HG02870 (cell line): ENCODE results near the gene BCAR3.

Source experiments
- ATAC-seq: cut with Tn5 transposase; IDR thresholded peaks from one replicate; pipeline ENCODE4 v1.9.1; 2021; ENCODE audit warnings: mild to moderate bottlenecking, moderate library complexity; ENCODE audit not compliant: unreplicated experiment

Gene BCAR3

DNA sequence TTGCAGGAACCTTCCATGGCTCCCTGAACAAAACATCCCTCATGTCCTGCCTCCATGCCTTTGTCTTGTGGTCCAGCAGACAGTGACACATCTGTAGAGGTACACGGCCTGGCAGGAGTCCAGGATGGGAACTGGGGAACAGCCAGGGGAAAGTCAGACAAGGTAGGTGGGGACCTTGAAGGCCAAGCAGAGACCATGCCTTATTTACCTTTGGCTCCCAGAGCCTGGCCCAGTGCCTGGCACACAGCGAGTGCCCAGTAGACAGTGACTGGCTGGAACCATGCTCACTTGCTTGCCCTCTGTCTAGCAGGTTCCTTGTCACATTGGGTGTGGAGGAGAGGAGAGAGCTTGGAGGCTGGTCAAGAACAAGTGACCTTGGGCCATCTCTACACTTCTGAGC, 81.0 kb downstream of the BCAR3 start:
- ATAC-seq: no peak

DNA sequence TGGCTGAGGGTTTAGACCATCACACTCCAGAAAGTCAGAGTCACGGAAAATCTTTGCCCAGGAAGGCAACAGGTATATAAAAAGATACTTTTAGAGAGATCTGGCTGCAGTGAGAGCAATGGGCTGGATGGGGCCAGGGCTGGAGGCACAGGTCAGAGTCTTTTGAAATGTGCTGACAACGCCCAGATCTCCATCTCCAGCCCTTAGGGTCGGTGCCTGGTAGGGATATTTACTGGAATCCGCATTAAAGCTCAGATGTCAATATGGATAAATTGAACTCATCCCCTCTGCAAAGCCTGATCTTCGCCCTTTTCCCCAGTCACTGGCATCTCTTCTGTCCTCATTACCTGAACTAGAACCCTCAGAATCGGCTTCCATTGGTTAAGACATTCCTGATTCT, 82.2 kb downstream of the BCAR3 start:
- no peak for ATAC-seq

DNA sequence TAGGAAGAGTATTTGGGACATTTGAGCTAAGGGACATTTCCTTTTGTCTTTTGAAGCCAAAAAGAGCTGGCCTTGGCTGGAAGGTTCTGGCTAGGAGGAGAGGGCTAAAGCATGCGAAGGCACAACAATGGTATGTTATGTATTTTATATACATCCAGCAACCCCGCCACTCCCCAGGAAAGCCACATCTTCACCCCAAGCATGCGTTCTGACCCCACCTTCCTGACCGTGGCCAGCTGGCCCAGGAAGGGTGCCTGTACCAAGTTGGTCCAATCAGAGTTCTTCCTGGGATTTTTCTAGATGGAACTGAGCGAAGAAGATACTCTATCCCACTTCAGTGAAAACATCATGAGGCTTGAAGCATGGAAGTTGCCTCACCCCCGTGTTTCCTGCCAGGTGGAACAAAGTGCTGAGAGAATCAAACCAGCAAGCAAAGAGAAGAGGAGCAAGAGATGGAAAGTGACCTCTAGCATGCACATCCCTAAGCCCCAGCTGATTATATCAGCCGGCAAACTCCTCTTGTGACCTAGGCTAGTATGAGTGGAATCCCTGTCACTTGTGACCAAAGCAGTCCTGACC, 82.7 kb downstream of the BCAR3 start:
- ATAC-seq: no peak

DNA sequence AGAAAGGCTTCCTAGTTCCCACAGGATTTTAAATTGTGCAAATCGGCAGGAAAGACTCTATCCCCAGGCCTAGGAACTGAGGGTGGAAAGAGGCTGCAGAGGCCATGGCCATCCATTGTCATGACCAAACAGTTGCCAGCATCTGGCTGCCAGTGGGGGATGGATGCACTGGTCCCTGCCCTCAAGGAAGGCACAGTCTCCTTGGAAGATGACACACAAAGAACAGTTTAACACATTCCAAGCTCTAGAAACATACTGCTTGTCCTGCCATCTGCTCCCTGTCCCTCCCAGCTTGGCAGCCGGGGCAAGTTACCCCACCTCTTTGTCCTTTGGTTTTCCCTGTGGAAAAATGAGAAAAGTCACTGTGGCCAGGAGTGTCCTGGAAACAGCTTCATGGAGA, 83.2 kb downstream of the BCAR3 start:
- no peak for ATAC-seq

- no peak for ATAC-seq
Measured at GRCh38 chr1:93597709-93598108, 83.9 kb downstream of the BCAR3 start.

DNA sequence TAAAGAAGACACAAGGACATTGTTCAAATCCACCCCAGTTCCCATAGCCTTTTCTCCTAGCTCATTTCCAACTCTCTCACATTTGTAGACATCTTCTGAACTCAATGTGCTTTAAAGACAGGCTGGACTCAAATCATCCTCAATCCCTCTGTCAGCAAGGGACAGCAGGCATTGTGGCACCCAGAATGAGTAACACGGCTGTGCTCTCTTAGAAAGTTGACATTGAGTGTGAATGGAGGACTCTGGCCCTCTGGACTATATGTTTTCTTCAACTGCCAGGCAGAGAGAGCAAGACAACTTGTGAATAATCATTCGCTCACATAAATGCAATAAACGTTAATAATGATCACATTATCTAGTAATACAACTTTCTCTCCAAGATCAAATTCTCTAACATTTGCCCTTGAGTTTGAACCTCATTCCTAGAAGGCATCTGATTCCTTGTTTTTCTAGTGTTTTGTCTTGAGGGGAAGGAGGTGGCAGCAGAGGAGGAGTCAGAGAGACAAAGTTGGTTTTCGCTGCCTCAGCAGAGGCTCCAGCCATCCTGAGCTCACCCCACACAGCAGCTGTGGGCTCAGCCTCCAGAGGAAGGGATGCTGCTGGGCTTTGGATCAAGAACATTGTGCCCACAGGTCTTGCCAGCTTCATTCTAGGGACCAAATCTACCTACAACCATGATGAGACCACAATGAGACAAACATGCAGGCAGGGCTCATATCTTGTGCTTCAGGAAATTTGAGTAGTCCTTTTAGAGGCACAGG, 85.1 kb downstream of the BCAR3 start:
- no peak for ATAC-seq

DNA sequence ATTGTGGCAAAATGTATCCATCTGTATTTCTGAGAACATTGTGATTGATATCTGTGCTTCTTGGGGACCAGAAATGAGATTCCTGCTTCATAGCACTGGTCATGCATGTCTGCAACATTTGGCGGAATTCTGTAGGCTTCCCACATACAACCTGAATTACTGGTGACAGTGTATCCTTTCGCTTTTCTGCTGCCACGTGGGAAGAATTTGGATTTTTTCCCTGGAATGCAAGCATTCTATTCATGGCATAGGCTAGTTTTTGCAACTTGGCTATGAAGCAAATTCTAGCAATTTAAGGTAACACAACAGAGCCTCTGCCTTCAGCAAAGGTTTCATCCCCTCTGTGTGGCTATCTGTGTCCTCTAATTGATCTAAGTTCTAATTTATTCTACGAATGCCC, 85.9 kb downstream of the BCAR3 start:
- ATAC-seq: no peak

DNA sequence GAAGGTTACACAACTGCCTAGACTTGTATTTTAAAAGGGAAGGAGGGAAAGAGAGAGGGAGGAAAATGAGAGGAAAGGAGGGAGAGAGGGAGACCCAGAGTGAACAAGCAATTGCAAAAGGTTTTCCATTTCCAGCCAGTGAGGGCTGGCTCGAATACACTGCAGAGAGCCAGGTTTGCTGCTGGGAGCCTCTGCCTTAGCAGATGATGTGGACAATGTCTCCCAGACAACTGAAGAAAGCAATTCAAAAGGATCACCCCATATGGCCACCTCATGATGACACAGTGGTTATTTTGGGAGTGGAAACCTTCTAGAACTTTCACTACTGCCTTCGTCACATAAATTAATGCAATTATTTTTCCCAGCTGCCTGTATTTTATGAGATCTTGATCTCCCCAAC, 86.4 kb downstream of the BCAR3 start:
- ATAC-seq: no peak

- no peak for ATAC-seq
Measured at GRCh38 chr1:93594603-93594880, 87.1 kb downstream of the BCAR3 start.

- ATAC-seq: no peak
Measured at GRCh38 chr1:93593854-93594602, 87.6 kb downstream of the BCAR3 start.

DNA sequence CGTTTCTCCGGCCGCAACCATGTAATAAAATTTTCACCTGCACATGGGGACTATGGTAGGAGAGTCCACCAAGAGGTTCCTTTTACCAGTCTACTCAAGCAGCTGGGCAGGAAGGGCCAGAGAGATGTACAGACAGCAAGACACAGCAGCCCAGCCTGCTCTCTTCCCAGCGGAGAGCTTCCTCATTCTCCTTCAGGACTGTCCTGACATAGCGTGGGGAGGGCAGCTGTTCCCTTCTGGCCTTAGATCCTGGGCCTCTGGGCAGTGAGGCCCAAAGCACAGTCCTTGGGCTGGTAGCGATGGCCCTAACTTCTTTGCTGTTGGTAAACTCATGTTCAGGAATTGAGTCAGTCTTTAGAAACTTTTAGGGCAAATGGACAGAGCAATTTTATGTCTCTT, 89.1 kb downstream of the BCAR3 start:
- no peak for ATAC-seq

- peak; percentile 68 for ATAC-seq
Measured at GRCh38 chr1:93591676-93592550, 89.7 kb downstream of the BCAR3 start.

DNA sequence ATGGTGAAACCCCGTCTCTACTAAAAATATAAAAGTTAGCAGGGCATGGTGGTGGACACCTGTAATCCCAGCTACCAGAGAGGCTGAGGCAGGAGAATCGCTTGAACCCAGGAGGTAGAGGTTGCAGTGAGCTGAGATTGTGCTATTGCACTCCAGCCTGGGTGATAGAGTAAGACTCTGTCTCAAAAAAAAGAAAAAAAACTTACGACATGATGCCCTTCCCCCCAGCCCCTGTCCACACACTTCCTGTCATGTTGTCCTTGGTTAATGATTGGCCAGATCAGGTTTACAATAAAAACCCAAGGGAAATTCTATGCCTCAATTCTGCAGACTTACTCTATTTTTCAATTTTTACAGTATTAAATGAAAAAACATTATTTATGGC, 90.4 kb downstream of the BCAR3 start:
- peak; percentile 9 for ATAC-seq

DNA sequence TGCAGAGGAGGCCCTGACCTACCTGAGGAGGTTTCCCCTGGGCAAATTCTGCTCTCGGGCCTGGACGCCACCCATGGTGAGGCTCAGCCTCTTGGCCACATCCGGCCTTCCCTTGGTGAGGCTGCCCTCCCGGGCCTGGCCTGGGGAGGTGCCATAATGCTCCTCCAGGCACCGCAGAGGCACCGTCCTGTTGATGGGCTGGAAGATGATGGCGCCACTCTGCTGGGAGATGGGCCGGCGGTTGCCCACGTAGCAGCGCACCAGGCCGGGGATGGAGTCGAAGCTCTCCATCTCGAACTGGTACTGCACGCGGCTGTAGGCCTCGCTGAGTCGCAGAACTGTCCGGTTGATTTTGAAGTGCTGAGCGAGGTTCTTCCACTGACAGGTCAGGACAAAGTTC, 92.7 kb downstream of the BCAR3 start:
- ATAC-seq: no peak

DNA sequence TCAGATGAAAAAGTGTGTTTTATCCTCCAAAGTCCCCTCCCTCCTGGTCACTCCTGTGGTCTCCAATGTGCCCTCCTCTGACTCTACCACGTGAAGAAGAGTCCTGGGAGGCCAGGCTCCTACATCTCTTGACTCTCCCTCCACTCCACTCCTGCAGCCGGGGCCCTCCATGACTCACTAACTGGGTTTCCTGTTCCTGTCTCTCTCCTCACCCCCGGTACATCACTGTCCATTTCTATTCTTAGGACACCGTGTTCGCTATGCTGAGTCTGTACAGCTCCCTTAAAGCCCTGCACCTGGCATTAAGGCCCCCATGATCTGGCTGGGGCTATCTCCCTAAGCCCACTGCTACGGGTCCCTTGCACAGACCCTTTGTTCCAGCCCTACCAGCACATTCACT, 93.4 kb downstream of the BCAR3 start:
- ATAC-seq: no peak

DNA sequence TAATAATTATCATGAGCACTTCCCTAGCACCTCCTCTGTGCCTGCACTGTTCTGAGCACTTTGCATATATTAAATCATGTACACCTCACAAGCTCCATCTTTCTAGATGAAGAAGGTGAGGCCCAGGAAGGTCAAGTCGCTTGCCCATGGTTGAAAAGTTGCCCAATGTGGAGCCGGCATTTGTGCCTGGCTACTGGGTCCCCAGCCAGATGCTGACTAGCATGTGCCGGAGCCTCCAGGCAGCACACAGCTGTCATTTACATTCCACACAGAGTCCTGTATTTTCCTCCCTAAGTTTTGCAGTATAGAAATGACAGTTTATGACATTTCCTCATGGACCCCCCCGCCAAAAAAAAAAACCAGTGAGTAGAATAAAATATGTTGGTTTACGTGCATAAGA, 94.3 kb downstream of the BCAR3 start:
- ATAC-seq: no peak

GRCh38 chr1:93585059-93585966, 96.3 kb downstream of the BCAR3 start:
- ATAC-seq: no peak

- no peak for ATAC-seq
Measured at GRCh38 chr1:93584261-93585003, 97.2 kb downstream of the BCAR3 start.

- no peak for ATAC-seq
Measured at GRCh38 chr1:93581917-93582850, 99.5 kb downstream of the BCAR3 start.
